HepG2 (cell line): Measurements from ENCODE around the gene NAIF1. TPM values are rescaled to one million over a fixed set of nuclear protein-coding genes. Genes with fewer than 3 reads are reported as not detected.

Source experiments
- ARNTL ChIP-seq: sonication (generic); formaldehyde crosslinking; IDR thresholded peaks from 2 replicates; pipeline ENCODE4 v1.4.0; 2020; ENCODE audit warnings: mild to moderate bottlenecking, missing genetic modification reagents
- ELF1 ChIP-seq: sonication (generic); formaldehyde crosslinking; IDR thresholded peaks from 2 replicates; pipeline ENCODE4 v1.4.0; 2020; ENCODE audit warnings: missing genetic modification reagents
- FOSL2 ChIP-seq: sonication (generic); formaldehyde crosslinking; IDR thresholded peaks from 2 replicates; pipeline ENCODE4 v1.4.0; 2020; ENCODE audit warnings: missing genetic modification reagents
- FOXJ3 ChIP-seq: sonication (generic); formaldehyde crosslinking; IDR thresholded peaks from 2 replicates; pipeline ENCODE4 v1.4.0; 2020; ENCODE audit warnings: missing genetic modification reagents, mild to moderate bottlenecking, borderline replicate concordance
- GATAD2A ChIP-seq: IDR thresholded peaks from 2 replicates; pipeline ENCODE4 v1.6.1; 2016
- HCFC1 ChIP-seq: fragments of 150-350 bp; IDR thresholded peaks from 2 replicates; pipeline ENCODE4 v1.6.1; 2014; ENCODE audit warnings: low read depth, low read length
- HNF4G ChIP-seq, 2 experiments: sonication (generic) in 1 of 2; formaldehyde crosslinking in 1 of 2; IDR thresholded peaks; 2 replicates each; pipeline versions ENCODE4 v1.4.0 to v1.6.1; 2011 to 2020; ENCODE audit warnings: borderline replicate concordance in 2 of 2, low read depth in 2 of 2, mild to moderate bottlenecking in 2 of 2, low read length in 1 of 2, missing genetic modification reagents in 1 of 2, moderate library complexity in 1 of 2
- KLF9 ChIP-seq: IDR thresholded peaks from 2 replicates; pipeline ENCODE4 v1.6.1; 2016; ENCODE audit warnings: low read depth
- MTF2 ChIP-seq: sonication (generic); formaldehyde crosslinking; IDR thresholded peaks from 2 replicates; pipeline ENCODE4 v1.5.0; 2020; ENCODE audit warnings: missing genetic modification reagents, borderline replicate concordance
- PLRG1 ChIP-seq: fragments of 450-650 bp; conservative IDR thresholded peaks from 2 replicates; pipeline ENCODE4 v1.6.1; 2016
- SAP130 ChIP-seq: IDR thresholded peaks from 2 replicates; pipeline ENCODE4 v1.6.1; 2016; ENCODE audit warnings: low read depth
- SMARCE1 ChIP-seq: fragments of 450-650 bp; IDR thresholded peaks from 2 replicates; pipeline ENCODE4 v1.6.1; 2017; ENCODE audit warnings: borderline replicate concordance
- SPEN ChIP-seq: sonication (generic); formaldehyde crosslinking; IDR thresholded peaks from 2 replicates; pipeline ENCODE4 v1.5.1; 2020; ENCODE audit warnings: low read depth, mild to moderate bottlenecking, missing genetic modification reagents
- WIZ ChIP-seq: sonication (generic); formaldehyde crosslinking; IDR thresholded peaks from 2 replicates; pipeline ENCODE4 v1.5.1; 2020; ENCODE audit warnings: mild to moderate bottlenecking, missing genetic modification reagents
- ZNF549 ChIP-seq: sonication (generic); formaldehyde crosslinking; IDR thresholded peaks from 2 replicates; pipeline ENCODE4 v1.5.0; 2020; ENCODE audit warnings: missing genetic modification reagents
- ZNF550 ChIP-seq: sonication (generic); formaldehyde crosslinking; IDR thresholded peaks from 2 replicates; pipeline ENCODE4 v1.4.0; 2020; ENCODE audit warnings: mild to moderate bottlenecking, missing genetic modification reagents, borderline replicate concordance
- polyA plus RNA-seq, 8 experiments: library from polyadenylated mRNA; depleted of rRNA in 3 of 8; stranded (reverse) in 7 of 8; unstranded in 1 of 8; fragments of >200 nt; fragmentation: Illumina TruSeq in 4 of 8; extraction: Trizol in 4 of 8; gene quantifications; 2 replicates each; pipeline versions ENCODE4 v1.2.1 to v1.2.3, GENCODE V29; 2011 to 2016; ENCODE audit warnings: low read depth in 4 of 8, missing spikeins in 1 of 8, mixed read lengths in 1 of 8; ENCODE audit not compliant: insufficient read depth in 1 of 8
- total RNA-seq, 5 experiments: library from RNA; depleted of rRNA; stranded (reverse); fragments of >200 nt; fragmentation: Illumina TruSeq; extraction: Trizol; gene quantifications; 2 replicates each; pipeline ENCODE4 v1.2.3, GENCODE V29; 2016; ENCODE audit warnings: low read depth in 1 of 5
- TF ChIP-seq, protein P1 (sequence below): sonication (generic); formaldehyde crosslinking; IDR thresholded peaks from 2 replicates; pipeline ENCODE4 v1.9.0; 2022; ENCODE audit warnings: low read depth, missing genetic modification reagents
- TF ChIP-seq, protein P2 (sequence below): sonication (generic); formaldehyde crosslinking; IDR thresholded peaks from 2 replicates; pipeline ENCODE4 v1.8.0; 2022; ENCODE audit warnings: mild to moderate bottlenecking, missing genetic modification reagents
- TF ChIP-seq, protein P3 (sequence below): IDR thresholded peaks from 2 replicates; pipeline ENCODE4 v1.6.1; 2016; ENCODE audit warnings: missing genetic modification reagents, missing compliant biosample characterization
- TF ChIP-seq, protein P4 (sequence below): sonication (generic); formaldehyde crosslinking; IDR thresholded peaks from 2 replicates; pipeline ENCODE4 v1.4.0; 2020; ENCODE audit warnings: missing genetic modification reagents
- TF ChIP-seq, protein P5 (sequence below): sonication (generic); formaldehyde crosslinking; IDR thresholded peaks from 2 replicates; pipeline ENCODE4 v1.4.0; 2020; ENCODE audit warnings: mild to moderate bottlenecking, missing genetic modification reagents
- TF ChIP-seq, protein P6 (sequence below): sonication (generic); formaldehyde crosslinking; IDR thresholded peaks from 2 replicates; pipeline ENCODE4 v1.4.0; 2020; ENCODE audit warnings: missing genetic modification reagents

The NAIF1 gene
- total and polyA plus RNA-seq, 2 of the 13 experiments (the other 11 are each of a cell fraction or from before 2014, with no cell fraction given) = 6.0 to 6.9 TPM

DNA sequence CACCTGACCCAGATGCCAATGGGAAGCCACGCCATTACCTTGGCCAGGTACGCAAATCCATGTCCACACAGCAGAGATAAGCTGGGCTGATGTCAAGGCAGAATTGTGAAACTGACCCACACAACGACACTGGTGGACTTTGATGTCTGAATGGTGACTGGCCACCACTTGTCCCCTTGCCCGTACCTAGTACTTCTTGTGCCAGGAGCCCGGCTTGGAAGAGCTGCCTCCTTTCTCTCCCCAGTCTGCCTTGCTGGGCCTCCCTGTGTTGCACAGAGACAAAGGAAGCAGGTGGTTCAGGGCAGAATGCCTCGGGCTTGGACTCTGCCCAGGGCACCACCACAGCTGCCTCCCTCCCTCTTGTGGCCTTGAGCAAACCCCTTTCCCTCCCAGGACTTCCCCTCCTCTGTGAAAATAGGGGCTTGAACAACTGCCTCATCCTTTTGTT, 37.1 kb upstream of the NAIF1 start (continued):
- TF ChIP-seq, protein P1, sequence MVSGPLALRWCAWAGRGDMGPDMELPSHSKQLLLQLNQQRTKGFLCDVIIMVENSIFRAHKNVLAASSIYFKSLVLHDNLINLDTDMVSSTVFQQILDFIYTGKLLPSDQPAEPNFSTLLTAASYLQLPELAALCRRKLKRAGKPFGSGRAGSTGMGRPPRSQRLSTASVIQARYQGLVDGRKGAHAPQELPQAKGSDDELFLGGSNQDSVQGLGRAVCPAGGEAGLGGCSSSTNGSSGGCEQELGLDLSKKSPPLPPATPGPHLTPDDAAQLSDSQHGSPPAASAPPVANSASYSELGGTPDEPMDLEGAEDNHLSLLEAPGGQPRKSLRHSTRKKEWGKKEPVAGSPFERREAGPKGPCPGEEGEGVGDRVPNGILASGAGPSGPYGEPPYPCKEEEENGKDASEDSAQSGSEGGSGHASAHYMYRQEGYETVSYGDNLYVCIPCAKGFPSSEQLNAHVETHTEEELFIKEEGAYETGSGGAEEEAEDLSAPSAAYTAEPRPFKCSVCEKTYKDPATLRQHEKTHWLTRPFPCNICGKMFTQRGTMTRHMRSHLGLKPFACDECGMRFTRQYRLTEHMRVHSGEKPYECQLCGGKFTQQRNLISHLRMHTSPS = peak; percentile 97
- TF ChIP-seq, protein P2, sequence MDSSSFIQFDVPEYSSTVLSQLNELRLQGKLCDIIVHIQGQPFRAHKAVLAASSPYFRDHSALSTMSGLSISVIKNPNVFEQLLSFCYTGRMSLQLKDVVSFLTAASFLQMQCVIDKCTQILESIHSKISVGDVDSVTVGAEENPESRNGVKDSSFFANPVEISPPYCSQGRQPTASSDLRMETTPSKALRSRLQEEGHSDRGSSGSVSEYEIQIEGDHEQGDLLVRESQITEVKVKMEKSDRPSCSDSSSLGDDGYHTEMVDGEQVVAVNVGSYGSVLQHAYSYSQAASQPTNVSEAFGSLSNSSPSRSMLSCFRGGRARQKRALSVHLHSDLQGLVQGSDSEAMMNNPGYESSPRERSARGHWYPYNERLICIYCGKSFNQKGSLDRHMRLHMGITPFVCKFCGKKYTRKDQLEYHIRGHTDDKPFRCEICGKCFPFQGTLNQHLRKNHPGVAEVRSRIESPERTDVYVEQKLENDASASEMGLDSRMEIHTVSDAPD (CRISPR knock-in tag) = peak; percentile 81
- TF ChIP-seq MTF2 (no peak), KLF9 (CRISPR knock-in tag) (no peak), ZNF549 (CRISPR knock-in tag) (no peak), ELF1 (CRISPR knock-in tag) (peak; percentile 54; the same call in 1 of the 2 replicates), ZNF550 (CRISPR knock-in tag) (no peak), WIZ (CRISPR knock-in tag) (no peak), SPEN (peak; percentile 87), HCFC1 (no peak), FOSL2 (CRISPR knock-in tag) (peak; percentile 50), GATAD2A (CRISPR knock-in tag) (peak; percentile 89), FOXJ3 (CRISPR knock-in tag) (0 out of 2 replicates have a peak, but pooled peaks have one; percentile 33), PLRG1 (no peak), SAP130 (CRISPR knock-in tag) (peak; percentile 89), ARNTL (CRISPR knock-in tag) (peak; percentile 98), SMARCE1 (no peak), HNF4G (IDR thresholded peaks at IDR 0.05; ENCODE audit: borderline replicate concordance, low read depth, low read length) (peak; percentile 76; the same call in 1 of the 2 replicates), HNF4G (CRISPR knock-in tag; IDR thresholded peaks at IDR 0.05; ENCODE audit: borderline replicate concordance, low read depth) (peak; percentile 88; the same call in 1 of the 2 replicates)
- TF ChIP-seq, protein P3, sequence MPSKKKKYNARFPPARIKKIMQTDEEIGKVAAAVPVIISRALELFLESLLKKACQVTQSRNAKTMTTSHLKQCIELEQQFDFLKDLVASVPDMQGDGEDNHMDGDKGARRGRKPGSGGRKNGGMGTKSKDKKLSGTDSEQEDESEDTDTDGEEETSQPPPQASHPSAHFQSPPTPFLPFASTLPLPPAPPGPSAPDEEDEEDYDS = no peak; the same call in 1 of the 2 replicates
- TF ChIP-seq, protein P4, sequence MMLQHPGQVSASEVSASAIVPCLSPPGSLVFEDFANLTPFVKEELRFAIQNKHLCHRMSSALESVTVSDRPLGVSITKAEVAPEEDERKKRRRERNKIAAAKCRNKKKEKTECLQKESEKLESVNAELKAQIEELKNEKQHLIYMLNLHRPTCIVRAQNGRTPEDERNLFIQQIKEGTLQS = no peak
- TF ChIP-seq, protein P5, sequence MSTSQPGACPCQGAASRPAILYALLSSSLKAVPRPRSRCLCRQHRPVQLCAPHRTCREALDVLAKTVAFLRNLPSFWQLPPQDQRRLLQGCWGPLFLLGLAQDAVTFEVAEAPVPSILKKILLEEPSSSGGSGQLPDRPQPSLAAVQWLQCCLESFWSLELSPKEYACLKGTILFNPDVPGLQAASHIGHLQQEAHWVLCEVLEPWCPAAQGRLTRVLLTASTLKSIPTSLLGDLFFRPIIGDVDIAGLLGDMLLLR (CRISPR knock-in tag) = no peak
- TF ChIP-seq, protein P6, sequence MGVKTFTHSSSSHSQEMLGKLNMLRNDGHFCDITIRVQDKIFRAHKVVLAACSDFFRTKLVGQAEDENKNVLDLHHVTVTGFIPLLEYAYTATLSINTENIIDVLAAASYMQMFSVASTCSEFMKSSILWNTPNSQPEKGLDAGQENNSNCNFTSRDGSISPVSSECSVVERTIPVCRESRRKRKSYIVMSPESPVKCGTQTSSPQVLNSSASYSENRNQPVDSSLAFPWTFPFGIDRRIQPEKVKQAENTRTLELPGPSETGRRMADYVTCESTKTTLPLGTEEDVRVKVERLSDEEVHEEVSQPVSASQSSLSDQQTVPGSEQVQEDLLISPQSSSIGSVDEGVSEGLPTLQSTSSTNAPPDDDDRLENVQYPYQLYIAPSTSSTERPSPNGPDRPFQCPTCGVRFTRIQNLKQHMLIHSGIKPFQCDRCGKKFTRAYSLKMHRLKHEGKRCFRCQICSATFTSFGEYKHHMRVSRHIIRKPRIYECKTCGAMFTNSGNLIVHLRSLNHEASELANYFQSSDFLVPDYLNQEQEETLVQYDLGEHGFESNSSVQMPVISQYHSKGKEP (CRISPR knock-in tag) = no peak
